CD4-positive, CD25-positive, alpha-beta regulatory T cell (primary cell): ENCODE data around the gene RANBP3. TPM values are rescaled to one million over a fixed set of nuclear protein-coding genes. Genes with fewer than 3 reads are reported as not detected.
A peak's percentile ranks its signal among the peaks of the same experiment; 100 is the strongest.

Experiments
- ATAC-seq, 2 donors: fragments of 150-1000 bp; cut with Tn5 transposase; one replicate each; pipeline ENCODE4 v1.10.0; 2021; ENCODE audit warnings: low read depth in 2 of 2, moderate number of reproducible peaks in 2 of 2, moderate library complexity in 1 of 2
- DNase-seq, 3 donors: peaks; one replicate each; pipeline versions ENCODE4 v3.0.0 to v3.0.0-alpha.2; 2012 to 2022; ENCODE audit warnings: mixed read lengths in 1 of 3
- H3K27ac ChIP-seq: one replicate; pipeline ENCODE4 v1.7.0; 2013; ENCODE audit warnings: mild to moderate bottlenecking, low read length; ENCODE audit not compliant: insufficient read depth, poor library complexity, severe bottlenecking
- H3K27me3 ChIP-seq: one replicate; pipeline ENCODE4 v1.7.0; 2013; ENCODE audit warnings: low read length; ENCODE audit not compliant: control insufficient read depth, insufficient read depth
- H3K36me3 ChIP-seq: one replicate; pipeline ENCODE4 v1.7.0; 2013; ENCODE audit warnings: mild to moderate bottlenecking, low read length, moderate library complexity; ENCODE audit not compliant: control insufficient read depth, insufficient read depth
- H3K4me1 ChIP-seq: 2 replicates; pipeline ENCODE4 v1.7.0; 2013; ENCODE audit warnings: mild to moderate bottlenecking, low read length; ENCODE audit not compliant: insufficient read depth, control insufficient read depth, poor library complexity, severe bottlenecking
- H3K4me3 ChIP-seq: one replicate; pipeline ENCODE4 v1.7.0; 2013; ENCODE audit warnings: low read depth, mild to moderate bottlenecking, low read length, moderate library complexity
- H3K9me3 ChIP-seq, 2 experiments: 1 replicate in 1 of 2; 2 replicates in 1 of 2; pipeline ENCODE4 v1.7.0; 2013; ENCODE audit warnings: low read length in 2 of 2, mild to moderate bottlenecking in 1 of 2, moderate library complexity in 1 of 2; ENCODE audit not compliant: control insufficient read depth in 2 of 2
- H3K27ac Mint-ChIP-seq, 3 donors: one replicate each; pipeline ENCODE4 v1.8.0; 2020 to 2022; ENCODE audit warnings: mild to moderate bottlenecking in 3 of 3, mixed read lengths in 3 of 3, moderate library complexity in 2 of 3
- H3K27me3 Mint-ChIP-seq: one replicate; pipeline ENCODE4 v1.8.0; 2022; ENCODE audit warnings: mild to moderate bottlenecking, mixed read lengths
- H3K36me3 Mint-ChIP-seq: one replicate; pipeline ENCODE4 v1.8.0; 2020; ENCODE audit warnings: mixed read lengths
- H3K4me1 Mint-ChIP-seq, 4 donors: one replicate each; pipeline ENCODE4 v1.8.0; 2020 to 2022; ENCODE audit warnings: mixed read lengths in 4 of 4, mild to moderate bottlenecking in 1 of 4
- H3K4me3 Mint-ChIP-seq, 4 donors: one replicate each; pipeline ENCODE4 v1.8.0; 2020 to 2022; ENCODE audit warnings: mild to moderate bottlenecking in 4 of 4, mixed read lengths in 4 of 4, moderate library complexity in 3 of 4
- H3K9me3 Mint-ChIP-seq, 7 donors: one replicate each; pipeline ENCODE4 v1.8.0; 2020 to 2022; ENCODE audit warnings: mixed read lengths in 7 of 7, mild to moderate bottlenecking in 3 of 7, moderate library complexity in 2 of 7
- polyA plus RNA-seq, 4 donors: library from polyadenylated mRNA; unstranded; fragments of 300-500 nt; fragmentation: Illumina TruSeq; gene quantifications; one replicate each; pipeline ENCODE4 v1.2.3, GENCODE V29; 2021
- total RNA-seq: library from RNA; stranded (reverse); gene quantifications from one replicate; pipeline ENCODE4 v1.2.3, GENCODE V29; 2022

The RANBP3 gene
- total and polyA plus RNA-seq, 5 donors from 2014 or later, result 8.0 to 106 (median 11.1) TPM

DNA sequence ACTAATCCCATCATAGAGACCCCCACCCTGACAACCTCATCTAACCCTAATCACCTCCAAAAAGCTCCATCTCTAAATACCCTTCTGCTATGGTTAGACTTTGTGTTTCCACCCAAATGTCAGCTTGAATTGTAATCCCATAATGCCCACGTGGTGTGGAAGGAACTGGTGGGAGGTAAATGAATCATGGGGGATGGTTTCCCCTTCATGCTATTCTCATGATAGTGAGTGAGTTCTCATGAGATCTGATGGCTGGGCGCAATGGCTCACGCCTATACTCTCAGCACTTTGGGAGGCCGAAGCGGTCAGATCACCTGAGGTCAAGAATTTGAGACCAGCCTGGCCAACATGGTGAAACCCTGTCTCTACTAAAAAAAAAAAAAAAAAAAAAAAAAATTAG lies 70.7 kb downstream of the RANBP3 start:
- no peak overlapping the region for H3K27ac Mint-ChIP-seq
- ATAC-seq, result no peak
- H3K4me1 Mint-ChIP-seq, result peaks cover 0 to 43% (median 17%) of the 10 kb centered on the region in 4 donors
- peaks cover 27% of the 10 kb centered on the region for H3K4me1 ChIP-seq
- H3K27me3 ChIP-seq, result no peaks in the 10 kb centered on the region
- no peaks in the 10 kb centered on the region for H3K9me3 Mint-ChIP-seq
- no peak overlapping the region for H3K4me3 ChIP-seq
- peaks cover 4% of the 10 kb centered on the region for H3K36me3 Mint-ChIP-seq
- peaks cover 8% of the 10 kb centered on the region for H3K36me3 ChIP-seq
- no peak for DNase-seq
- peak overlapping the region in 3 of 4 donors; percentile 67 to 94 (median 72) for H3K4me3 Mint-ChIP-seq
- H3K9me3 ChIP-seq, result no peaks in the 10 kb centered on the region
- no peak overlapping the region for H3K27ac ChIP-seq
- H3K27me3 Mint-ChIP-seq, result peaks cover 4% of the 10 kb centered on the region

DNA sequence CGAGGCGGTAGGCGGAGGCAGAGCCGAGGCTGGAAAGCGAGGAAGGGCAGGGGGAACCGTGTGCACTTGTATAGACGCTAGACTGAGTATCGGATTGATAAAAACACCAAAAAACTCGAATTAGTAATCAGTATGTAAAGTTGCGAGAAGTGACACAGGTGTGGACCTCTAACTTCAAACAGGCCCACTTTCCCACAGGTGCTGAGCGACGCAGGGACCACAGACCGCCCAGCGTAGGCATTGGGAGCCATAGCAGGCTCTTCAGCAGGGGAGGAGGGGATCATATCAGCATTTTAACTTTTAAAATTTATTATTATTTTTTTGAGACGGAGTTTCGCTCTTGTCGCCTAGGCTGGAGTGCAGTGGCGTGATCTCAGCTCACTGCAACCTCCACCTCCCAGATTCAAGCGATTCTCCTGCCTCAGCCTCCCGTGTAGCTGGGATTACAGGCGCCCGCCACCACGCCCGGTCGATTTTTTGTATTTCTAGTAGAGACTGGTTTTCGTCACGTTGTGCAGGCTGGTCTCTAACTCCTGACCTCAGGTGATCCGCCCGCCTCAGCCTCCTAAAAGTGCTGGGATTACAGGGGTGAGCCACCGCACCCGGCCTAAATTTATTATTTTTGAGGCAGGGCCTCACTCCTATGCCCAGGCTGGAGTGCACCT lies 72.7 kb downstream of the RANBP3 start:
- no peaks in the 10 kb centered on the region for H3K9me3 Mint-ChIP-seq
- ATAC-seq (no peak), DNase-seq (no peak)
- peak overlapping the region; percentile 75 to 99 (median 96) for H3K27ac Mint-ChIP-seq
- H3K36me3 Mint-ChIP-seq, result peaks cover 10% of the 10 kb centered on the region
- Histone ChIP-seq H3K9me3 (no peaks in the 10 kb centered on the region), H3K27me3 (no peaks in the 10 kb centered on the region), H3K27ac (peak overlapping the region; percentile 69), H3K4me1 (peaks cover 33% of the 10 kb centered on the region), H3K4me3 (peak overlapping the region; percentile 87), H3K36me3 (peaks cover 9% of the 10 kb centered on the region)
- peak overlapping the region; percentile 81 to 99 (median 96) for H3K4me3 Mint-ChIP-seq
- H3K4me1 Mint-ChIP-seq, result peaks cover 0 to 56% (median 22%) of the 10 kb centered on the region in 4 donors
- peaks cover 4% of the 10 kb centered on the region for H3K27me3 Mint-ChIP-seq

DNA sequence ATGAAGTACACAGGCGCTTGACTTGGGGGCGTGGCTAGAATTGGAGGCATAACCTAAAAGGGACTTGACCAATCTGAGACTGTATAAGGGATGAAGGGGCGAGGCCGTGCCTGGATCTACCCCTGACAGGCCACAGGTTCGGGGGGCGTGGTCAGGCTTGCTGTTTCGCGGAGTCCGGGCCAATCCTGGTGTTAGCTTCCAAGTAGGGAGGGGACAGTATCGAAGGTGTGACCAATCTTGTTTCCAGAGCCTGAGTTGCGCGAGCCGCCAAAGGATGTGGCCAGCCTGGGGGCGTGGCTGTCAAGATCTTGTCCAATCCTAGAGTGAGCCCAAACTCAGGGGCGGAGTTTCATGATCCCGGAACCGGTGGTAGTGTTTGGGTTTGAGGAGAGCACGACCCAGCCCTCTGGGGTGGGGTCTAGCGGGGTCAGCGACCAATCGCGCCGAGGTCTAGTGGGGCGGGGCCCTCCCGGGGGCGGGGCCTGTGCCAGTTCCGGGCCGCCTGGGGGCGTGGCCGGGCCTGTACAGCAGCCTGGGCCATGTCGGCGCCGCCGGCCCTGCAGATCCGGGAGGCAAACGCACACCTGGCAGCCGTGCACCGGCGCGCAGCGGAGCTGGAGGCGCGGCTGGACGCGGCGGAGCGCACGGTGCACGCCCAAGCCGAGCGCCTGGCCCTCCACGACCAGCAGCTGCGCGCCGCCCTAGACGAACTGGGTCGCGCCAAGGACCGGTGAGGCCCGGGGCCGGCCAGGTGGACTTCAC lies 73.4 kb downstream of the RANBP3 start, which contains the start of gene VMAC:
TSS of gene VMAC (plus strand) at position 521 of the 762 bp plus-strand sequence. CDS start at position 540, 19 bp downstream.
- Mint-ChIP-seq H3K9me3 (no peaks in the 10 kb centered on the region), H3K36me3 (peaks cover 13% of the 10 kb centered on the region), H3K27me3 (peaks cover 4% of the 10 kb centered on the region), H3K4me1 (peaks cover 0 to 61% (median 26%) of the 10 kb centered on the region in 4 donors), H3K4me3 (peak within 1 kb of the TSS; percentile 94 to 99 (median 98)), H3K27ac (peak within 1 kb of the TSS; percentile 96 to 100 (median 99))
- Histone ChIP-seq H3K4me3 (peak within 1 kb of the TSS; percentile 90), H3K27me3 (no peaks in the 10 kb centered on the region), H3K9me3 (no peaks in the 10 kb centered on the region), H3K36me3 (peaks cover 7% of the 10 kb centered on the region), H3K4me1 (peaks cover 33% of the 10 kb centered on the region), H3K27ac (peak within 1 kb of the TSS; percentile 95)
- DNase-seq, result peak; percentile 100
- ATAC-seq, result peak; percentile 80 to 83

DNA sequence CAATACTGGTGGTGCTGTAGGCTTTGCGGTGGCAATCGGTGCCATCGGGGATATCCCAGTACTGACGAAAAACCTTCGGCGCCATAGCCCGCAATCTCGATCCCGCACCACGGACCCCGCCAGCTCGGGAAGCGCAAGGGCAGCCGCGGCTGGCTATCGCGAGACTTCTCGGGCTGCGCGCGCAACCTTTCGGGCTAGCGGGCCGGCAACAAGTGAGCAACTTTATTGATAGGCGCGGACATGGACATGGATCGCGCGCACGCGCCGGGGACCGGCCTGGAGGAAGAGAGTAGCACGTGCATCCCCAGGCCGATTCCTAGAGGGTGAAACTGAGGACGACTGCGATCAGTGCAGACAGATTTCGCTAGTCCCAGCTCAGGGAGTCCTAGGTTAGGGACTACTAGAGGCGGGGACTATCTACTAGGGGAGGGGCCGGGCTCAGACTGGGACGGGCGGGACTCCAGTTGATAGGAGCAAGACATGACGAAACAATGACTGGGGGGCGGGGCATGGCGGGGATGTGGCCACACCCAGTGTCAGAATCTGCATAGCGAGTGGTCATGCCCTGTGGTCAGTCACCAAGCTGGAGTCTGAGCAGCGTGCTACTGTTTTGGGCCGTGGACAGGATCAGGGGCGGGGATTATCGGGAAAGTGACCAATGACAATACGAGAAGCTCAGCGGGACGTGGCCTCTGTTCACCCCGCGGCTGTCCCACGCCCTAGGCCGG lies 74.2 kb downstream of the RANBP3 start, which contains the start of gene NDUFA11:
TSS of gene NDUFA11 (minus strand) at position 167 of the 728 bp plus-strand sequence. CDS start at position 85, 82 bp downstream.
- peak; percentile 95 to 97 (median 96) for DNase-seq
- peaks cover 13% of the 10 kb centered on the region for H3K36me3 Mint-ChIP-seq
- Histone ChIP-seq H3K36me3 (peaks cover 7% of the 10 kb centered on the region), H3K4me3 (peak within 1 kb of the TSS; percentile 90), H3K27me3 (no peaks in the 10 kb centered on the region), H3K4me1 (peaks cover 33% of the 10 kb centered on the region), H3K27ac (peak within 1 kb of the TSS; percentile 95), H3K9me3 (no peaks in the 10 kb centered on the region)
- H3K4me3 Mint-ChIP-seq, result peak within 1 kb of the TSS; percentile 94 to 99 (median 98)
- peaks cover 0 to 61% (median 26%) of the 10 kb centered on the region in 4 donors for H3K4me1 Mint-ChIP-seq
- ATAC-seq, result peak; percentile 41
- no peaks in the 10 kb centered on the region for H3K9me3 Mint-ChIP-seq
- peaks cover 4% of the 10 kb centered on the region for H3K27me3 Mint-ChIP-seq
- peak within 1 kb of the TSS; percentile 96 to 100 (median 99) for H3K27ac Mint-ChIP-seq

DNA sequence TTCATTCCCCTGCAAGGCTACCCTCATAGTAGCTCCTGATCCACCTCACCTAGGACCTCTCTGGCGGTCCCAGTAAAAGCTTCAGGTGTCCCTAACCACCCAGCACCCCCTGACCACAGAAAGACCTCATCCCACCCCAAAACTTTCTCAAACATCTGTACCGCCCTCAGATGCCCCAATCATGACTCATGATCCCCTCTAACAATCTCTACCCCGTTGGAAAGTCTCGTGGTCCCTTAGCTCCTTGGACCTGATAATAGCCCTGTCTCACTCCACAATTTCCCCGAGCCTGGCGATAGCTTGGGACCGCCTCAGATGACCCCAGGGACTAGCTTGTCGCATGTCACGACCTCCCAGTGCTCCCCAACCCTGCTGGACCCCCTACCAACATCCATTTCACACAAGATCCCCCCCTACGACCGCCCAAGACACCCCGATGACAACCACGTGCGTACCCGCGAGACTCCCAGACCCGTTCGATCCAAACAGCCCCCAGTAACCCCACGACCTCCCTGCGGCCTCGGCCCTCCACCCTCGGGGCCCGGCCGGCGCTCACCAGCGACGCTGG lies 74.8 kb downstream of the RANBP3 start:
- Mint-ChIP-seq H3K36me3 (peaks cover 13% of the 10 kb centered on the region), H3K4me1 (peaks cover 0 to 62% (median 26%) of the 10 kb centered on the region in 4 donors), H3K27ac (peak overlapping the region; percentile 96 to 100 (median 99)), H3K4me3 (peak overlapping the region; percentile 94 to 99 (median 98)), H3K9me3 (no peaks in the 10 kb centered on the region), H3K27me3 (peaks cover 4% of the 10 kb centered on the region)
- Histone ChIP-seq H3K36me3 (peaks cover 7% of the 10 kb centered on the region), H3K4me1 (peaks cover 33% of the 10 kb centered on the region), H3K9me3 (no peaks in the 10 kb centered on the region), H3K27me3 (no peaks in the 10 kb centered on the region), H3K4me3 (peak overlapping the region; percentile 90), H3K27ac (peak overlapping the region; percentile 95)
- peak in 1 of 3 donors; percentile 18 for DNase-seq
- no peak for ATAC-seq

DNA sequence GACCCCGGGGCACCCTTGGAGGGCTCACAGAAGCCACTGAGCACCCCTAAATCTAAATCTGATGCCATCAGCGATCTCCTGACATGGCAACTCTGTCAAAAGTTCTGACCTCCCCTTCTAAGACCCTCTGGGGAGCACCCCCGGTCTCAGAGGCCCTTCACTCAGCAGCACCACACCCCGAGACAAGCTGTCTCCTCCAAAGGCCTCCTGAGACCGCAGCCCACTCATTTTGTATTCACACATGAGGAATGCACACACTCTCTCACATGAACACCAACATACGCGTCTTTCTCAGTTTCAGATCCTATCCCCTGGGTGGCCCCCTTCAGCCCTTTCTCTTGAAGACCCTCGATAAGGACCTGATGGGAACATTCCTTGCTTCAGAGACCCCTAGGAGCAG lies 77.0 kb downstream of the RANBP3 start:
- DNase-seq, result no peak
- Mint-ChIP-seq H3K36me3 (peaks cover 9% of the 10 kb centered on the region), H3K4me3 (peak overlapping the region; percentile 53 to 79 (median 70)), H3K27ac (peak overlapping the region in 2 of 3 donors; percentile 62 to 71), H3K4me1 (peaks cover 0 to 49% (median 15%) of the 10 kb centered on the region in 4 donors), H3K9me3 (no peaks in the 10 kb centered on the region), H3K27me3 (peaks cover 4% of the 10 kb centered on the region)
- no peaks in the 10 kb centered on the region for H3K9me3 ChIP-seq
- no peak overlapping the region for H3K4me3 ChIP-seq
- H3K27me3 ChIP-seq, result no peaks in the 10 kb centered on the region
- H3K27ac ChIP-seq, result no peak overlapping the region
- H3K4me1 ChIP-seq, result peaks cover 30% of the 10 kb centered on the region
- no peak for ATAC-seq
- peaks cover 19% of the 10 kb centered on the region for H3K36me3 ChIP-seq
